PC-9 (cell line): ENCODE results near the gene KRT79. TPM values are rescaled to one million over a fixed set of nuclear protein-coding genes. Genes with fewer than 3 reads are reported as not detected.

Experiments used
- BruUV-seq: library from RNA; stranded (reverse); fragments of 400-500 nt; replicated peaks from 2 replicates; lab custom pipeline; 2021; lab: Mats Ljungman, UMichigan
- CTCF ChIA-PET: fragments of 300-600 bp; sonication (Branson Sonifier 250); formaldehyde crosslinking; loops from one replicate; lab custom pipeline; 2022; ENCODE audit warnings: antibody characterized with exemption; lab: Charles Lee
- POLR2A ChIA-PET: fragments of 300-600 bp; sonication (Branson Sonifier 250); formaldehyde crosslinking; loops from one replicate; lab custom pipeline; 2022; ENCODE audit warnings: antibody characterized with exemption; ENCODE audit not compliant: unreplicated experiment; lab: Charles Lee
- DNase-seq, 2 experiments: peaks; one replicate each; pipeline versions ENCODE4 v3.0.0 to v3.0.0-alpha.2; 2015 to 2022; ENCODE audit warnings: mixed read lengths in 1 of 2
- H2AFZ ChIP-seq: fragments of 200-600 bp; sonication (generic); 2 replicates; pipeline ENCODE4 v1.8.1; 2017; ENCODE audit warnings: antibody characterized with exemption
- H3F3A ChIP-seq: fragments of 200-600 bp; sonication (generic); 2 replicates; pipeline ENCODE4 v1.8.1; 2017; ENCODE audit warnings: antibody characterized with exemption, mild to moderate bottlenecking, low read depth; ENCODE audit not compliant: insufficient read depth
- H3K27ac ChIP-seq: fragments of 200-600 bp; sonication (generic); 2 replicates; pipeline ENCODE4 v1.6.1; 2016; ENCODE audit warnings: mixed run types
- H3K27me3 ChIP-seq: fragments of 200-600 bp; sonication (generic); 2 replicates; pipeline ENCODE4 v1.6.1; 2016; ENCODE audit warnings: low read depth, mixed run types; ENCODE audit not compliant: insufficient read depth
- H3K36me3 ChIP-seq: fragments of 200-600 bp; sonication (generic); 2 replicates; pipeline ENCODE4 v1.6.1; 2016; ENCODE audit warnings: low read depth, mixed run types
- H3K4me1 ChIP-seq: fragments of 200-600 bp; sonication (generic); replicated peaks from 2 replicates; pipeline ENCODE4 v1.6.1; 2016; ENCODE audit warnings: mixed run types; ENCODE audit not compliant: insufficient read depth
- H3K4me2 ChIP-seq: fragments of 200-600 bp; sonication (generic); 2 replicates; pipeline ENCODE4 v1.6.1; 2017; ENCODE audit warnings: mixed run types
- H3K4me3 ChIP-seq: fragments of 200-600 bp; sonication (generic); 2 replicates; pipeline ENCODE4 v1.6.1; 2016; ENCODE audit warnings: mixed run types
- H3K79me2 ChIP-seq: fragments of 200-600 bp; sonication (generic); 2 replicates; pipeline ENCODE4 v1.6.1; 2017; ENCODE audit warnings: low read depth, mixed run types
- H3K9me2 ChIP-seq: fragments of 200-600 bp; sonication (generic); 2 replicates; pipeline ENCODE4 v1.8.1; 2017; ENCODE audit warnings: mild to moderate bottlenecking; ENCODE audit not compliant: insufficient read depth
- H3K9me3 ChIP-seq: fragments of 200-600 bp; sonication (generic); 2 replicates; pipeline ENCODE4 v1.8.1; 2016; ENCODE audit warnings: low read depth; ENCODE audit not compliant: insufficient read depth
- H4K20me1 ChIP-seq: fragments of 200-600 bp; sonication (generic); 2 replicates; pipeline ENCODE4 v1.8.1; 2017; ENCODE audit not compliant: insufficient read depth
- CTCF ChIP-seq: fragments of 200-600 bp; sonication (generic); conservative IDR thresholded peaks from 2 replicates; pipeline ENCODE4 v1.6.1; 2017; ENCODE audit warnings: mixed run types, antibody characterized with exemption, mild to moderate bottlenecking, moderate library complexity
- EZH2 ChIP-seq: fragments of 200-600 bp; sonication (generic); IDR thresholded peaks from 2 replicates; pipeline ENCODE4 v1.8.0; 2017; ENCODE audit warnings: antibody characterized with exemption, low read depth
- intact Hi-C: fragments of 100-400 bp; cut with micrococcal nuclease; formaldehyde crosslinking; loops from one replicate; pipeline ENCODE4 v1.10.0; 2022; ENCODE audit not compliant: unreplicated experiment
- total RNA-seq: library from RNA; stranded (reverse); gene quantifications from 2 replicates; pipeline ENCODE4 v1.2.3, GENCODE V29; 2021

The KRT79 gene
- total RNA-seq, 1 experiment from 2014 or later: 0.28 TPM

- ChIA-PET CTCF (no interaction called here), POLR2A (no interaction called here)
- no peak for DNase-seq
- Histone ChIP-seq H3K9me3 (no peaks in the 10 kb centered on the region), H4K20me1 (no peaks in the 10 kb centered on the region), H3K4me2 (no peak overlapping the region), H3K79me2 (no peaks in the 10 kb centered on the region), H3K4me3 (no peak overlapping the region), H3K9me2 (no peaks in the 10 kb centered on the region), H3K36me3 (no peaks in the 10 kb centered on the region), H3K27ac (no peak overlapping the region), H3K4me1 (no peaks in the 10 kb centered on the region), H2AFZ (no peak overlapping the region), H3K27me3 (no peaks in the 10 kb centered on the region), H3F3A (no peaks in the 10 kb centered on the region)
- no TSS peak for BruUV-seq
- TF ChIP-seq EZH2: no peak
- no peak for TF ChIP-seq CTCF
- intact Hi-C loops: no loop called here
Measured at GRCh38 chr12:52787324-52788191, 46.6 kb downstream of the KRT79 start.

- ChIA-PET CTCF (no interaction called here), POLR2A (no interaction called here)
- intact Hi-C loops: no loop called here
- Histone ChIP-seq H3F3A (no peaks in the 10 kb centered on the region), H4K20me1 (no peaks in the 10 kb centered on the region), H3K4me1 (no peaks in the 10 kb centered on the region), H3K79me2 (no peaks in the 10 kb centered on the region), H3K27me3 (no peaks in the 10 kb centered on the region; the same call in 1 of the 2 replicates), H3K36me3 (no peaks in the 10 kb centered on the region), H3K4me3 (no peak overlapping the region), H3K9me2 (no peaks in the 10 kb centered on the region), H2AFZ (no peak overlapping the region), H3K27ac (no peak overlapping the region), H3K4me2 (no peak overlapping the region), H3K9me3 (no peaks in the 10 kb centered on the region)
- no TSS peak for BruUV-seq
- no peak for DNase-seq
- no peak for TF ChIP-seq EZH2
- no peak for TF ChIP-seq CTCF
Measured at GRCh38 chr12:52784909-52785308, 49.2 kb downstream of the KRT79 start.

- H3K27me3 ChIP-seq: no peaks in the 10 kb centered on the region; the same call in 1 of the 2 replicates
- no peaks in the 10 kb centered on the region for H3K9me3 ChIP-seq
- no peak overlapping the region for H3K4me3 ChIP-seq
- H4K20me1 ChIP-seq: no peaks in the 10 kb centered on the region
- no peak overlapping the region for H3K4me2 ChIP-seq
- no peaks in the 10 kb centered on the region for H3K9me2 ChIP-seq
- H3K27ac ChIP-seq: no peak overlapping the region
- ChIA-PET POLR2A (no interaction called here), CTCF (interaction anchor here (0.6 to 0.7 kb wide), 2 partner anchors 17 to 661 kb away, joined by 3 to 13 read pairs; no protein-coding TSS in a partner anchor)
- H3F3A ChIP-seq: no peaks in the 10 kb centered on the region
- no peaks in the 10 kb centered on the region for H3K4me1 ChIP-seq
- no peak overlapping the region for H2AFZ ChIP-seq
- DNase-seq: no peak
- intact Hi-C loops: no loop called here
- BruUV-seq: no TSS peak
- H3K79me2 ChIP-seq: no peaks in the 10 kb centered on the region
- no peaks in the 10 kb centered on the region for H3K36me3 ChIP-seq
- TF ChIP-seq CTCF (no peak), EZH2 (no peak)
Measured at GRCh38 chr12:52783563-52784316, 50.4 kb downstream of the KRT79 start.
